ENCODE measurements around the gene TMEM184A.
A peak's percentile ranks its signal among the peaks of the same experiment; 100 is the strongest.

Gene TMEM184A

GRCh38 chr7:1538544-1539180, 17.3 kb downstream of the TMEM184A start:
- H3K4me3 ChIP-seq (ENCODE audit: low read length) = no peak overlapping the region
- no peak for TF ChIP-seq CTCF (IDR thresholded peaks at IDR 0.05; ENCODE audit: insufficient read depth, low read depth, low read length, missing control alignments)

GRCh38 chr7:1537535-1538412, 18.2 kb downstream of the TMEM184A start:
- no peak for DNase-seq (ENCODE audit: low read depth)
- no peak for TF ChIP-seq CTCF (IDR thresholded peaks at IDR 0.05; ENCODE audit: insufficient read depth, low read depth, low read length, missing control alignments)
- peak overlapping the region; percentile 52 for H3K4me3 ChIP-seq (ENCODE audit: low read length)

More at GRCh38 chr7:1538544-1539180, 17.3 kb downstream of the TMEM184A start:
- DNase-seq (ENCODE audit: low read depth) = no peak

- peak overlapping the region; percentile 52 for H3K4me3 ChIP-seq (ENCODE audit: low read length)
- peak; percentile 96 for DNase-seq (ENCODE audit: low read depth)
- no peak for TF ChIP-seq CTCF (IDR thresholded peaks at IDR 0.05; ENCODE audit: insufficient read depth, low read depth, low read length, missing control alignments)
Observed at GRCh38 chr7:1536743-1537534, 19.1 kb downstream of the TMEM184A start.

GRCh38 chr7:1536455-1536742, 19.6 kb downstream of the TMEM184A start:
- no peak for TF ChIP-seq CTCF (IDR thresholded peaks at IDR 0.05; ENCODE audit: insufficient read depth, low read depth, low read length, missing control alignments)
- H3K4me3 ChIP-seq (ENCODE audit: low read length) = no peak overlapping the region
- DNase-seq (ENCODE audit: low read depth) = no peak

- no peak for TF ChIP-seq CTCF (IDR thresholded peaks at IDR 0.05; ENCODE audit: insufficient read depth, low read depth, low read length, missing control alignments)
- no peak for DNase-seq (ENCODE audit: low read depth)
- no peak overlapping the region for H3K4me3 ChIP-seq (ENCODE audit: low read length)
Observed at GRCh38 chr7:1535701-1536454, 20.1 kb downstream of the TMEM184A start.

GRCh38 chr7:1535100-1535458, 20.9 kb downstream of the TMEM184A start:
- TF ChIP-seq CTCF (IDR thresholded peaks at IDR 0.05; ENCODE audit: insufficient read depth, low read depth, low read length, missing control alignments) = no peak
- no peak overlapping the region for H3K4me3 ChIP-seq (ENCODE audit: low read length)
- no peak for DNase-seq (ENCODE audit: low read depth)
